ENCODE data around the gene HOPX.
A peak's percentile ranks its signal among the peaks of the same experiment; 100 is the strongest.

HOPX gene

GRCh38 chr4:56681158-56681852 lies at the start of gene HOPX:
HOPX (minus strand) TSS chr4:56681296; CDS start chr4:56657816, 23,480 bp downstream.
- Histone ChIP-seq H3K4me2 (ENCODE audit: low read depth, low read length) (peak within 1 kb of the TSS; percentile 54), H4K20me1 (ENCODE audit: insufficient read depth, low read length) (no peaks in the 10 kb centered on the region), H2AFZ (ENCODE audit: low read length) (peak within 1 kb of the TSS; percentile 15; the same call in 1 of the 2 replicates), H3K9me2 (replicated peaks; ENCODE audit: insufficient read depth, low read length) (no peaks in the 10 kb centered on the region), H3K36me3 (replicated peaks; ENCODE audit: insufficient read depth, low read length) (no peaks in the 10 kb centered on the region), H3K9ac (ENCODE audit: low read length) (no peak within 1 kb of the TSS; the same call in 1 of the 2 replicates), H3K4me3 (ENCODE audit: low read length) (peak within 1 kb of the TSS; percentile 10; the same call in 1 of the 2 replicates), H3K79me2 (ENCODE audit: low read length) (no peaks in the 10 kb centered on the region), H3K27me3 (replicated peaks; ENCODE audit: insufficient read depth, low read length) (no peaks in the 10 kb centered on the region), H3K4me1 (ENCODE audit: low read length) (peaks cover 13% of the 10 kb centered on the region), H3K27ac (ENCODE audit: low read length) (peak within 1 kb of the TSS; percentile 32; the same call in 1 of the 2 replicates), H3K9me3 (replicated peaks; ENCODE audit: insufficient read depth, low read length) (no peaks in the 10 kb centered on the region), H3F3A (ENCODE audit: insufficient read depth, low read length) (no peaks in the 10 kb centered on the region)
- TF ChIP-seq EZH2 (optimal IDR thresholded peaks at IDR 0.05; ENCODE audit: low read depth, low read length) (no peak), EZH2phosphoT487 (IDR thresholded peaks at IDR 0.05; ENCODE audit: low read length) (no peak), CTCF (IDR thresholded peaks at IDR 0.05; ENCODE audit: low read length) (no peak)
- DNase-seq: peak; percentile 70

DNA sequence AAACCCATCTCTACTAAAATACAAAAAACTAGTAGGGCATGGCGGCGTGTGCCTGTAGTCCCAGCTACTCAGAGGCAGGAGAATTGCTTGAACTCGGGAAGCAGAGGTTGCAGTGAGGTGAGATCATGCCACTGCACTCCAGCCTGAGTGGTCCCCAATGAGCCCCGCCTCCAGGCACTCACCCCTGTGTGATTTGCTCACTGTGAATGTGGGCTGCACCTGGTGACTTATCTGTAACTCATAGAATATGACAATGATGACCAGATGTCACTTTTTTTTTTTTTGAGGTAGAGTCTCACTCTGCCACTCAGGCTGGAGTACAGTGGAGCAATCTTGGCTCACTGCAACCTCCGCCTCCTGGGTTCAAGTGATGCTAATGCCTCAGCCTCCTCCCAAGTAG lies 49.0 kb upstream of the HOPX start:
- Histone ChIP-seq H2AFZ (ENCODE audit: low read length) (no peak overlapping the region), H3K4me3 (ENCODE audit: low read length) (no peak overlapping the region), H3K36me3 (replicated peaks; ENCODE audit: insufficient read depth, low read length) (no peaks in the 10 kb centered on the region), H3K4me1 (ENCODE audit: low read length) (no peaks in the 10 kb centered on the region), H3K9ac (ENCODE audit: low read length) (no peak overlapping the region), H3F3A (ENCODE audit: insufficient read depth, low read length) (no peaks in the 10 kb centered on the region), H3K4me2 (ENCODE audit: low read depth, low read length) (no peak overlapping the region), H3K79me2 (ENCODE audit: low read length) (no peaks in the 10 kb centered on the region), H3K27me3 (replicated peaks; ENCODE audit: insufficient read depth, low read length) (no peaks in the 10 kb centered on the region), H3K9me3 (replicated peaks; ENCODE audit: insufficient read depth, low read length) (no peaks in the 10 kb centered on the region), H4K20me1 (ENCODE audit: insufficient read depth, low read length) (no peaks in the 10 kb centered on the region), H3K27ac (ENCODE audit: low read length) (no peak overlapping the region), H3K9me2 (replicated peaks; ENCODE audit: insufficient read depth, low read length) (no peaks in the 10 kb centered on the region)
- no peak for DNase-seq
- TF ChIP-seq CTCF (IDR thresholded peaks at IDR 0.05; ENCODE audit: low read length) (no peak), EZH2phosphoT487 (IDR thresholded peaks at IDR 0.05; ENCODE audit: low read length) (no peak), EZH2 (optimal IDR thresholded peaks at IDR 0.05; ENCODE audit: low read depth, low read length) (no peak)

- Histone ChIP-seq H3K27ac (ENCODE audit: low read length) (no peak overlapping the region), H3K4me2 (ENCODE audit: low read depth, low read length) (no peak overlapping the region)
These were observed 47.4 kb upstream of the HOPX start for GRCh38 chr4:56728512-56728911.

More at GRCh38 chr4:56728512-56728911, 47.4 kb upstream of the HOPX start:
- Histone ChIP-seq H3K9me2 (replicated peaks; ENCODE audit: insufficient read depth, low read length) (no peaks in the 10 kb centered on the region), H3K4me1 (ENCODE audit: low read length) (peaks cover 3% of the 10 kb centered on the region), H3K79me2 (ENCODE audit: low read length) (no peaks in the 10 kb centered on the region), H4K20me1 (ENCODE audit: insufficient read depth, low read length) (no peaks in the 10 kb centered on the region), H3K27me3 (replicated peaks; ENCODE audit: insufficient read depth, low read length) (no peaks in the 10 kb centered on the region), H3K9ac (ENCODE audit: low read length) (no peak overlapping the region), H3F3A (ENCODE audit: insufficient read depth, low read length) (no peaks in the 10 kb centered on the region), H3K4me3 (ENCODE audit: low read length) (no peak overlapping the region), H3K9me3 (replicated peaks; ENCODE audit: insufficient read depth, low read length) (no peaks in the 10 kb centered on the region), H2AFZ (ENCODE audit: low read length) (no peak overlapping the region), H3K36me3 (replicated peaks; ENCODE audit: insufficient read depth, low read length) (no peaks in the 10 kb centered on the region)
- DNase-seq: no peak
- TF ChIP-seq CTCF (IDR thresholded peaks at IDR 0.05; ENCODE audit: low read length) (no peak), EZH2phosphoT487 (IDR thresholded peaks at IDR 0.05; ENCODE audit: low read length) (no peak), EZH2 (optimal IDR thresholded peaks at IDR 0.05; ENCODE audit: low read depth, low read length) (no peak)
